IMR-90 (cell line): ENCODE measurements around the gene POLR1C. TPM values are rescaled to one million over a fixed set of nuclear protein-coding genes. Genes with fewer than 3 reads are reported as not detected.
A peak's percentile ranks its signal among the peaks of the same experiment; 100 is the strongest.

Source experiments
- ATAC-seq: fragments of 200-7000 bp; cut with Tn5 transposase; 2 replicates; pipeline ENCODE4 v1.9.1; 2020; ENCODE audit warnings: low read depth, mild to moderate bottlenecking, moderate library complexity
- BruUV-seq: library from RNA; stranded (reverse); fragments of 400-500 nt; replicated peaks from 2 replicates; lab custom pipeline; 2021; lab: Mats Ljungman, UMichigan
- CTCF ChIA-PET: fragments of 300-600 bp; formaldehyde crosslinking; extraction: SDS; loops from one replicate; lab custom pipeline; 2021; ENCODE audit warnings: antibody characterized with exemption; lab: Yijun Ruan, JAX
- POLR2A ChIA-PET: fragments of 300-600 bp; sonication (Branson Sonifier 250); formaldehyde crosslinking; loops from one replicate; lab custom pipeline; 2022; ENCODE audit warnings: antibody characterized with exemption; ENCODE audit not compliant: unreplicated experiment; lab: Charles Lee
- DNase-seq: peaks from one replicate; pipeline ENCODE4 v3.0.0; 2013
- H2AFZ ChIP-seq: replicated peaks from 2 replicates; pipeline ENCODE3; 2013; ENCODE audit warnings: low read length, mild to moderate bottlenecking; ENCODE audit not compliant: poor library complexity
- H2AK5ac ChIP-seq: 2 replicates; pipeline ENCODE4 v1.6.1; 2013; ENCODE audit warnings: low read depth, low read length, inconsistent platforms
- H2AK9ac ChIP-seq: replicated peaks from 2 replicates; pipeline ENCODE3; 2013; ENCODE audit warnings: mild to moderate bottlenecking, low read depth, low read length, moderate library complexity; ENCODE audit not compliant: poor library complexity
- H2BK120ac ChIP-seq: 2 replicates; pipeline ENCODE4 v1.6.1; 2013; ENCODE audit warnings: low read depth, low read length, inconsistent platforms
- H2BK15ac ChIP-seq: 3 replicates; pipeline ENCODE4 v1.6.1; 2013; ENCODE audit warnings: low read depth, low read length, inconsistent platforms
- H2BK20ac ChIP-seq: 2 replicates; pipeline ENCODE4 v1.6.1; 2013; ENCODE audit warnings: low read depth, mild to moderate bottlenecking, inconsistent platforms, low read length, moderate library complexity
- H2BK5ac ChIP-seq: 2 replicates; pipeline ENCODE4 v1.6.1; 2013; ENCODE audit warnings: mild to moderate bottlenecking, low read depth, low read length, inconsistent platforms; ENCODE audit not compliant: poor library complexity, severe bottlenecking
- H3K14ac ChIP-seq: replicated peaks from 2 replicates; pipeline ENCODE4 v1.6.1; 2013; ENCODE audit warnings: low read depth, low read length, inconsistent platforms
- H3K18ac ChIP-seq: 2 replicates; pipeline ENCODE4 v1.6.1; 2013; ENCODE audit warnings: low read depth, low read length, control low read depth
- H3K23ac ChIP-seq: 2 replicates; pipeline ENCODE4 v1.6.1; 2013; ENCODE audit warnings: low read depth, low read length, inconsistent platforms
- H3K27ac ChIP-seq: 2 replicates; pipeline ENCODE4 v1.5.1; 2013; ENCODE audit warnings: mild to moderate bottlenecking, control low read depth, low read length; ENCODE audit not compliant: insufficient read depth
- H3K27me3 ChIP-seq: 2 replicates; pipeline ENCODE4 v1.6.1; 2013; ENCODE audit warnings: low read length; ENCODE audit not compliant: control insufficient read depth, insufficient read depth
- H3K36me3 ChIP-seq: 2 replicates; pipeline ENCODE4 v1.6.1; 2013; ENCODE audit warnings: low read length, mixed read lengths; ENCODE audit not compliant: control insufficient read depth, insufficient read depth
- H3K4ac ChIP-seq: 2 replicates; pipeline ENCODE4 v1.6.1; 2013; ENCODE audit warnings: low read depth, low read length, inconsistent platforms
- H3K4me1 ChIP-seq: 2 replicates; pipeline ENCODE4 v1.6.1; 2013; ENCODE audit warnings: low read length, mixed read lengths; ENCODE audit not compliant: control insufficient read depth, insufficient read depth
- H3K4me2 ChIP-seq: 2 replicates; pipeline ENCODE4 v1.6.1; 2013; ENCODE audit warnings: low read depth, mild to moderate bottlenecking, control low read depth, low read length, moderate library complexity
- H3K4me3 ChIP-seq: 2 replicates; pipeline ENCODE4 v1.5.1; 2013; ENCODE audit warnings: low read depth, mild to moderate bottlenecking, control low read depth, low read length, moderate library complexity; ENCODE audit not compliant: insufficient read depth
- H3K56ac ChIP-seq: 2 replicates; pipeline ENCODE4 v1.6.1; 2013; ENCODE audit warnings: low read length, inconsistent platforms; ENCODE audit not compliant: insufficient read depth; ENCODE audit errors: extremely low read depth
- H3K79me1 ChIP-seq, 2 experiments: 2 replicates each; pipeline ENCODE4 v1.6.1; 2013; ENCODE audit warnings: low read length in 2 of 2, inconsistent platforms in 1 of 2, low read depth in 1 of 2
- H3K9ac ChIP-seq: 2 replicates; pipeline ENCODE4 v1.6.1; 2013; ENCODE audit warnings: low read depth, low read length, control low read depth
- H3K9me1 ChIP-seq: 2 replicates; pipeline ENCODE4 v1.6.1; 2013; ENCODE audit warnings: low read length, inconsistent platforms; ENCODE audit not compliant: insufficient read depth
- H3K9me3 ChIP-seq: 2 replicates; pipeline ENCODE4 v1.6.1; 2013; ENCODE audit warnings: low read length; ENCODE audit not compliant: control insufficient read depth, insufficient read depth
- H4K20me1 ChIP-seq: 2 replicates; pipeline ENCODE4 v1.6.1; 2013; ENCODE audit warnings: low read length, inconsistent platforms; ENCODE audit not compliant: insufficient read depth
- H4K5ac ChIP-seq: 2 replicates; pipeline ENCODE4 v1.6.1; 2013; ENCODE audit warnings: mild to moderate bottlenecking, low read depth, low read length, control low read depth
- H4K8ac ChIP-seq, 2 experiments: 2 replicates each; pipeline ENCODE4 v1.6.1; 2013; ENCODE audit warnings: low read depth in 2 of 2, low read length in 2 of 2, control low read depth in 1 of 2, inconsistent platforms in 1 of 2
- H4K91ac ChIP-seq: 2 replicates; pipeline ENCODE4 v1.6.1; 2013; ENCODE audit warnings: low read depth, low read length, inconsistent platforms; ENCODE audit not compliant: insufficient read depth
- MXI1 ChIP-seq: IDR thresholded peaks from 2 replicates; pipeline ENCODE4 v1.6.1; 2012; ENCODE audit warnings: low read depth, mild to moderate bottlenecking, low read length, moderate library complexity, borderline replicate concordance
- SMC3 ChIP-seq: fragments of 150-350 bp; IDR thresholded peaks from 2 replicates; pipeline ENCODE4 v1.6.1; 2016; ENCODE audit warnings: low read depth, mild to moderate bottlenecking, antibody characterized with exemption, low read length, moderate library complexity
- WGBS, 2 experiments: methylation state at CpG; one replicate each; pipeline versions ENCODE4 v1.1.5 to v1.1.7; 2013; ENCODE audit warnings: missing lambda C conversion rate in 2 of 2; ENCODE audit not compliant: insufficient read length in 1 of 2; ENCODE audit errors: extremely low coverage in 2 of 2; 5-methylcytosine and 5-hydroxymethylcytosine counted together
- dilution Hi-C: fragments of 300-500 bp; cut with HindIII; formaldehyde crosslinking; loops from one replicate; pipeline ENCODE4 v1.14.3; 2018; ENCODE audit warnings: low sequenced_read_pairs; ENCODE audit not compliant: unreplicated experiment
- in situ Hi-C: fragments of 300-500 bp; cut with MboI; formaldehyde crosslinking; loops from 3 replicates; pipeline ENCODE4 v1.14.3; 2019; ENCODE audit warnings: low sequenced_read_pairs, inconsistent platforms, mixed read lengths
- intact Hi-C: fragments of 100-400 bp; cut with micrococcal nuclease; formaldehyde crosslinking; loops from 2 replicates; pipeline ENCODE4 v1.10.0; 2022
- polyA plus RNA-seq, 3 experiments: library from polyadenylated mRNA; depleted of rRNA; stranded (reverse); fragments of >200 nt; gene quantifications; 2 replicates each; pipeline ENCODE4 v1.2.3, GENCODE V29; 2012; ENCODE audit warnings: low replicate concordance in 1 of 3
- total RNA-seq: library from RNA; depleted of rRNA; stranded (reverse); fragments of >200 nt; gene quantifications from 2 replicates; pipeline ENCODE4 v1.2.3, GENCODE V29; 2012

Gene POLR1C
- total and polyA plus RNA-seq, 2 of the 4 experiments (the other 2 are of a cell fraction): 46.1 to 72.6 TPM

- Histone ChIP-seq H3K18ac (no peak overlapping the region), H3K79me1 (peaks cover under 1 to 14% of the 10 kb centered on the region in 2 experiments), H3K36me3 (peaks cover 42% of the 10 kb centered on the region), H2BK120ac (no peak overlapping the region), H3K9me3 (no peaks in the 10 kb centered on the region), H3K14ac (no peak overlapping the region), H3K23ac (peak overlapping the region; percentile 22; the same call in 1 of the 2 replicates), H3K9ac (no peak overlapping the region), H2BK20ac (no peak overlapping the region), H2AK9ac (peak overlapping the region; percentile 6), H4K8ac (peak overlapping the region in 1 of 2 experiments; percentile 35; a peak in 1 of 4 replicates), H4K91ac (no peak overlapping the region), H2AK5ac (peak overlapping the region; percentile 64; the same call in 1 of the 2 replicates), H3K9me1 (peaks cover 3% of the 10 kb centered on the region; the same call in 1 of the 2 replicates), H3K4me2 (peak overlapping the region; percentile 14), H3K27ac (no peak overlapping the region; the same call in 1 of the 2 replicates), H3K56ac (no peak overlapping the region), H4K5ac (no peak overlapping the region), H3K4me1 (peaks cover 4% of the 10 kb centered on the region), H2BK15ac (no peak overlapping the region), H3K27me3 (no peaks in the 10 kb centered on the region), H3K4me3 (peak overlapping the region; percentile 78), H2BK5ac (no peak overlapping the region), H4K20me1 (peaks cover 10% of the 10 kb centered on the region; the same call in 1 of the 2 replicates), H3K4ac (no peak overlapping the region), H2AFZ (peak overlapping the region; percentile 97)
- intact Hi-C loops (no loop called here), dilution Hi-C loops (no loop called here), in situ Hi-C loops (no loop called here)
- POLR2A ChIA-PET: no interaction called here
- TF ChIP-seq MXI1 (no peak), SMC3 (no peak)
- no peak for DNase-seq
- WGBS, 2 experiments: 11% methylated on average over 46 of the region's 69 CpGs; no CpG with 5 or more reads in 1 of the 2 experiments
- CTCF ChIA-PET: interaction anchor here (0.9 kb wide), 1 partner anchor 280 kb away, joined by 3 read pairs; no protein-coding TSS in a partner anchor
- BruUV-seq: no TSS peak
- peak; percentile 12 for ATAC-seq
These were observed 7.5 kb upstream of the POLR1C start for GRCh38 chr6:43509142-43509983.
